CD14-positive monocyte (primary cell): ENCODE measurements around the gene ATXN1. TPM values are rescaled to one million over a fixed set of nuclear protein-coding genes. Genes with fewer than 3 reads are reported as not detected.

Experiments used
- DNase-seq, 3 donors: peaks; one replicate each; pipeline ENCODE4 v3.0.0-alpha.2; 2011 to 2022
- H2AFZ ChIP-seq: 2 replicates; pipeline ENCODE4 v1.6.0; 2012; ENCODE audit warnings: mild to moderate bottlenecking, low read depth, low read length, inconsistent platforms; ENCODE audit not compliant: insufficient read depth, poor library complexity, severe bottlenecking
- H3K27ac ChIP-seq, 2 donors: 1 replicate in 1 of 2; 2 replicates in 1 of 2; pipeline ENCODE4 v1.5.1; 2012 to 2013; ENCODE audit warnings: low read length in 2 of 2, control low read depth in 1 of 2, inconsistent platforms in 1 of 2, low read depth in 1 of 2, mild to moderate bottlenecking in 1 of 2
- H3K27me3 ChIP-seq, 2 donors: one replicate each; pipeline versions ENCODE4 v1.6.0 to v1.6.1; 2011 to 2013; ENCODE audit warnings: low read length in 2 of 2; ENCODE audit not compliant: control insufficient read depth in 2 of 2, insufficient read depth in 2 of 2
- H3K36me3 ChIP-seq, 2 donors: replicated peaks in 1 of 2; 1 replicate in 1 of 2; 2 replicates in 1 of 2; pipeline versions ENCODE4 v1.5.1 to v1.6.1; 2012 to 2013; ENCODE audit warnings: low read length in 2 of 2, control low read depth in 1 of 2, inconsistent platforms in 1 of 2, mild to moderate bottlenecking in 1 of 2; ENCODE audit not compliant: insufficient read depth in 2 of 2, control insufficient read depth in 1 of 2
- H3K4me1 ChIP-seq, 2 donors: 1 replicate in 1 of 2; 2 replicates in 1 of 2; pipeline versions ENCODE4 v1.5.1 to v1.6.1; 2012 to 2013; ENCODE audit warnings: low read length in 2 of 2, control low read depth in 1 of 2, inconsistent platforms in 1 of 2, mild to moderate bottlenecking in 1 of 2, moderate library complexity in 1 of 2; ENCODE audit not compliant: insufficient read depth in 2 of 2, control insufficient read depth in 1 of 2
- H3K4me2 ChIP-seq: replicated peaks from 2 replicates; pipeline ENCODE3; 2012; ENCODE audit warnings: low read length, moderate library complexity, mild to moderate bottlenecking; ENCODE audit not compliant: poor library complexity, severe bottlenecking; ENCODE audit errors: extremely low read depth
- H3K4me3 ChIP-seq, 3 experiments: fragments of 200-600 bp in 1 of 3; sonication (generic) in 1 of 3; replicated peaks in 1 of 3; 1 replicate in 2 of 3; 2 replicates in 1 of 3; pipeline ENCODE4 v1.5.1; 2011 to 2013; ENCODE audit warnings: low read length in 3 of 3, mild to moderate bottlenecking in 3 of 3, control low read depth in 2 of 3, low read depth in 2 of 3, inconsistent platforms in 1 of 3, moderate library complexity in 1 of 3
- H3K79me2 ChIP-seq: 2 replicates; pipeline ENCODE4 v1.6.0; 2012; ENCODE audit warnings: mild to moderate bottlenecking, control low read depth, inconsistent platforms, low read length, moderate library complexity; ENCODE audit not compliant: insufficient read depth
- H3K9ac ChIP-seq: 2 replicates; pipeline ENCODE4 v1.6.0; 2017; ENCODE audit warnings: low read length, mild to moderate bottlenecking; ENCODE audit not compliant: insufficient read depth, poor library complexity, severe bottlenecking
- H3K9me3 ChIP-seq, 2 donors: replicated peaks in 1 of 2; 1 replicate in 1 of 2; 2 replicates in 1 of 2; pipeline versions ENCODE4 v1.5.1 to v1.6.1; 2012 to 2013; ENCODE audit warnings: low read length in 2 of 2, control low read depth in 1 of 2; ENCODE audit not compliant: control insufficient read depth in 1 of 2, insufficient read depth in 1 of 2
- H4K20me1 ChIP-seq: 2 replicates; pipeline ENCODE4 v1.6.0; 2012; ENCODE audit warnings: mild to moderate bottlenecking, low read length, control low read depth, moderate library complexity; ENCODE audit not compliant: insufficient read depth
- H3K27ac Mint-ChIP-seq, 7 donors: one replicate each; pipeline ENCODE4 v1.8.0; 2020; ENCODE audit warnings: mild to moderate bottlenecking in 7 of 7, mixed read lengths in 7 of 7, moderate library complexity in 6 of 7, inconsistent platforms in 2 of 7
- H3K27me3 Mint-ChIP-seq, 3 donors: one replicate each; pipeline ENCODE4 v1.8.0; 2021 to 2022; ENCODE audit warnings: low read depth in 3 of 3, mild to moderate bottlenecking in 3 of 3, mixed read lengths in 3 of 3, moderate library complexity in 3 of 3, inconsistent platforms in 1 of 3
- H3K36me3 Mint-ChIP-seq, 2 donors: one replicate each; pipeline ENCODE4 v1.8.0; 2020; ENCODE audit warnings: mixed read lengths in 2 of 2, inconsistent platforms in 1 of 2, mild to moderate bottlenecking in 1 of 2
- H3K4me1 Mint-ChIP-seq: one replicate; pipeline ENCODE4 v1.8.0; 2020; ENCODE audit warnings: mild to moderate bottlenecking, mixed read lengths
- H3K4me3 Mint-ChIP-seq, 2 donors: one replicate each; pipeline ENCODE4 v1.8.0; 2020; ENCODE audit warnings: mild to moderate bottlenecking in 2 of 2, mixed read lengths in 2 of 2, moderate library complexity in 1 of 2
- H3K9me3 Mint-ChIP-seq, 7 donors: one replicate each; pipeline ENCODE4 v1.8.0; 2020 to 2022; ENCODE audit warnings: mixed read lengths in 7 of 7, mild to moderate bottlenecking in 6 of 7, moderate library complexity in 6 of 7, inconsistent platforms in 2 of 7
- CTCF ChIP-seq: fragments of 200-600 bp; IDR thresholded peaks from one replicate; pipeline ENCODE4 v1.8.0; 2022; ENCODE audit warnings: antibody characterized with exemption, mild to moderate bottlenecking
- WGBS: methylation state at CpG from one replicate; pipeline ENCODE4 v1.1.5; 2013; ENCODE audit warnings: missing lambda C conversion rate; ENCODE audit not compliant: insufficient coverage; 5-methylcytosine and 5-hydroxymethylcytosine counted together
- intact Hi-C, 2 donors: fragments of 100-400 bp; cut with micrococcal nuclease; formaldehyde crosslinking; loops; one replicate each; pipeline versions ENCODE4 v1.15.0 to v1.15.1; 2023
- polyA plus RNA-seq, 3 donors: library from polyadenylated mRNA; depleted of rRNA in 1 of 3; unstranded in 2 of 3; stranded (reverse) in 1 of 3; fragments of 300-500 nt in 2 of 3; fragments of >200 nt in 1 of 3; fragmentation: Illumina TruSeq in 2 of 3; gene quantifications; 1 replicate in 2 of 3; 2 replicates in 1 of 3; pipeline ENCODE4 v1.2.3, GENCODE V29; 2012 to 2021

The ATXN1 gene
- polyA plus RNA-seq, 3 donors, result 8.8 to 19.1 (median 10.9) TPM

- 95% methylated on average over 4 of the region's 7 CpGs for WGBS
- H3K4me1 ChIP-seq, result peaks cover 7 to 8% of the 10 kb centered on the region in 2 donors
- no peak overlapping the region for H3K4me3 ChIP-seq
- H3K36me3 ChIP-seq, result peaks cover 29 to 53% of the 10 kb centered on the region in 2 donors
- peaks cover 26% of the 10 kb centered on the region for H4K20me1 ChIP-seq
- peaks cover 56 to 58% of the 10 kb centered on the region in 2 donors for H3K36me3 Mint-ChIP-seq
- no peak overlapping the region for H3K9ac ChIP-seq
- no peak overlapping the region for H3K4me2 ChIP-seq
- H3K79me2 ChIP-seq, result no peaks in the 10 kb centered on the region
- no peak overlapping the region for H3K27ac Mint-ChIP-seq
- intact Hi-C loops, result no loop called here
- no peak overlapping the region for H3K4me3 Mint-ChIP-seq
- no peak for DNase-seq
- H3K27me3 Mint-ChIP-seq, result peaks cover 0 to 2% (median 0%) of the 10 kb centered on the region in 3 donors
- no peaks in the 10 kb centered on the region for H3K9me3 ChIP-seq
- no peaks in the 10 kb centered on the region for H3K27me3 ChIP-seq
- peaks cover 16% of the 10 kb centered on the region for H3K4me1 Mint-ChIP-seq
- no peak overlapping the region for H2AFZ ChIP-seq
- TF ChIP-seq CTCF, result no peak
- no peaks in the 10 kb centered on the region for H3K9me3 Mint-ChIP-seq
- H3K27ac ChIP-seq, result no peak overlapping the region
These were observed 239.7 kb downstream of the ATXN1 start for GRCh38 chr6:16521528-16521927.

- H2AFZ ChIP-seq, result no peak overlapping the region
- H4K20me1 ChIP-seq, result peaks cover 31% of the 10 kb centered on the region
- H3K4me2 ChIP-seq, result no peak overlapping the region
- no peaks in the 10 kb centered on the region for H3K79me2 ChIP-seq
- H3K4me1 ChIP-seq, result peaks cover 7 to 8% of the 10 kb centered on the region in 2 donors
- H3K9ac ChIP-seq, result no peak overlapping the region
- 95% methylated on average over 7 of the region's 9 CpGs for WGBS
- H3K27ac Mint-ChIP-seq, result peak overlapping the region in 2 of 7 donors; percentile 6 to 64
- H3K4me3 Mint-ChIP-seq, result no peak overlapping the region
- no peak for TF ChIP-seq CTCF
- no peak overlapping the region for H3K4me3 ChIP-seq
- DNase-seq, result no peak
- no peaks in the 10 kb centered on the region for H3K9me3 Mint-ChIP-seq
- H3K9me3 ChIP-seq, result no peaks in the 10 kb centered on the region
- no peak overlapping the region for H3K27ac ChIP-seq
- peaks cover 62 to 65% of the 10 kb centered on the region in 2 donors for H3K36me3 Mint-ChIP-seq
- H3K36me3 ChIP-seq, result peaks cover 29 to 68% of the 10 kb centered on the region in 2 donors
- no peaks in the 10 kb centered on the region for H3K27me3 ChIP-seq
- H3K27me3 Mint-ChIP-seq, result peaks cover 0 to 4% (median 0%) of the 10 kb centered on the region in 3 donors
- intact Hi-C loops, result no loop called here
- peaks cover 17% of the 10 kb centered on the region for H3K4me1 Mint-ChIP-seq
These were observed 241.7 kb downstream of the ATXN1 start for GRCh38 chr6:16519265-16520242.
